ENCODE results near the gene FUS. TPM values are rescaled to one million over a fixed set of nuclear protein-coding genes. Genes with fewer than 3 reads are reported as not detected.
"Not testable (repeated sequence)": the region's sequence is repeated elsewhere in the genome, so short reads cannot be mapped to it uniquely, and the experiment has no call there.

The FUS gene
- polyA plus RNA-seq, 1 donor = 928 TPM

- peak; percentile 99 for DNase-seq
Observed at GRCh38 chr16:31142109-31143010, 37.6 kb upstream of the FUS start.

DNA sequence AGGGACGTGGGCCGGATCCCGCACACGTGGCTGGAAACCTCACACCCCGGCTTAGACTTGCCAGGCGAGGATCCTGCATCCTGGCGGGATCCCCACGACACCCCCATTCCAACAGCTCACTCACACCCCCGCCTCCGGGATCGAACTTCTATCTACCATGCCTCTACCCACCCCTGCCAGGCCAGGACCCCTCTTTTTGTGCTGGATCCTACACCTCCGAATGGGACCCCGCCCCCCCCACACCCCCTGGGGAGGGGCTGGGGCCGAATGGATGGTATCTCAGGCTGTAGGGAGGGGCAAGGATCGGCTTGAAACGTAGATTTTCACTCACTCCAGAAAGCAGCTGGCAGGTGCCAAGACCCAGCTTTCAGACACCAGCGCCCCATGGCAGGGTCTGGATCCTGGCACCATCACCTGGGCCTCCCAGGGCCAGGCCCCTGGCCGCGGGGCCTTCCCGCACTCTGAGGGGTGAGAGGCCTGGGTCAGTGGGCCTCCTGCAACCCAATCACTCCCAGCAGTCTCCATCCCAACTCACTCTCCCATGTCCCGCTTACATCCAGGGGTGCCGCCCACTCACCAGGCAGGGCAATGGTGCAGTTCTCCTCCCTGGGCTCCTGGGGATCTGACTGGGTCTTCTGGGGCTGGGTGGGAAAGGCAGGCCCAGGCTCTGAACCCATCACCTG is 36.8 kb upstream of the FUS start:
- DNase-seq = no peak

DNA sequence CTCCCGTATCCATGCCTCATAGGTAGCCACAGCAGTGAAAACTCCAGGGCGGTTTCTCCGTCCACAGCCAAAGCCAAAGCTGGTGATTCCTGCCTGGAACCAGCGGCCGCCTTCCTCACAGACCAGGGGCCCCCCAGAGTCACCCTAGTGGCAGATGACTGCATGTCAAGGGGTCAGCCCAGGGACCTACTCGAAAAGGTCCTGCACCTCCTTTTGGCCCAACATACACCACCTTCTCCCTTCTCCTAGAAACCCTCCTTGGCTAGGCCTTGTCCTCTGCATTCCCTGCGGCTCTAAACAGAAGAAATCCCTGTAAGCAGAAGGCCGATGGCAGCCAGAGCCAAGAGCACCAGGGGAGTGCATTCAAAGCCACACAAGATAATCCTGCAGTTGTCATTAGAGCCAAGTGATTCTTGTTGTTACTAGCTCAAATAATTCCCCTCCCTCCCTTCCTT is 36.2 kb upstream of the FUS start:
- no peak for DNase-seq

DNA sequence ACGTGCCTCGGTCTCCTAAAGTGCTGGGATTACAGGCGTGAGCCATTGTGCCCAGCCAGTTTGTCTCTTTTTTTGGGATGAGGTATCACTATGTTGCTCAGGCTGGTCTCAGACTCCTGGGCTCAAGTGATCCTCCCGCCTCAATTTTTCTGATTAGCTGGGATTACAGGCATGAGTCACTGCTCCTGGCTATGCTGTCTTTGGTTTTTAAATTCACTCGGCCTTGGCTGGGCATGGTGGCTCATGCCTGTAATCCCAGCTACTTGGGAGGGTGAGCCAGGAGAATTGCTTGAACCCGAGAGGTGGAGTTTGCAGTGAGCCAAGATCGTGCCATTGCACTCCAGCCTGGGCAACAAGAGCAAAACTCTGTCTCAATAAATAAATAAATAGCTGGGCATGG is 35.5 kb upstream of the FUS start:
- DNase-seq = not testable (repeated sequence)

DNA sequence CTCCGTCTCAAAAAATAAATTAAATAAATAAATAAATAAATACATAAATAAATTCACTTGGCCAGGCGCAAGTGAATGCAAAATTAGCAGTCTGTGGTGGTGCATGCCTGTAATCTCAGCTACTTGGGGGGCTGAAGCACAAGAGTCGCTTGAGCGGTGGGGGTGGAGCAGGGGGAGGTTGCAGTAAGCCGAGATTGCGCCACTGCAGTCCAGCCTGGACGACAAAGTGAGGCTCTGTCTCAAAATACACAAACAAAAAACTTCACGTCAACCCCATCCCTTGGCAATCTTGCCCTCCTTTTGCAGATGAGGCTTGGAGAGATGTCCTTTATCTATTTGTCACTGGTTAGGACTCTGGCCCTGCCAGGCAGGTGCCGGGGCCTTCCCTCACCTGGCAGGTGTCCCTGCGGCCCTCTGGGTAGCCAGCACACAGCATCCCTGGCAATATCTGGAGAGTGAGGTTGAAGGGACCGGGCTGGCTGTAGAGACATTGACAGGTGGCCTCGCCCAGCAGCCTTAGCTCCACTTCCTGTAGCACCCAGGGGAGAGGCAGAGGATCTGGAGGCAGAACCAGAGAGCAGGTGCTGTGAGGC is 34.4 kb upstream of the FUS start:
- no peak for DNase-seq

DNA sequence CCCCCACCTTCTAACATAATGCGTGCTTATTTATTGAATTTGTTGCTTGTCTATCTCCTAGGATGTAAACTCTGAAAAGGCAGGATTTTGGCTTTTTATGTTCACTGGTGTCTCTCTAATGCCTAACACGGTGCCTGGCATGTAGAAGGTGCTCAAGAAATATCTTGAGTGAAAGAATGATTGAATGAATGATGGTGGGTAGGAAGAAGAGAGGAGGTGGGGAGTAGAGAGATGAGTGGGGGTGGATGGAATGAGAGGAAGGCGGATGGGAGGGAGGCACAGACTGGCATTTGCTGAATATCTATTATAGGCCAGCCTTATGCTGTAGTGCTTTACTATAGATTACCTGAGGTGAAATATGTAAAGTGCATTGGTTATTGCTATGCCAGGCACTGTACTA is 32.4 kb upstream of the FUS start:
- no peak for DNase-seq

DNA sequence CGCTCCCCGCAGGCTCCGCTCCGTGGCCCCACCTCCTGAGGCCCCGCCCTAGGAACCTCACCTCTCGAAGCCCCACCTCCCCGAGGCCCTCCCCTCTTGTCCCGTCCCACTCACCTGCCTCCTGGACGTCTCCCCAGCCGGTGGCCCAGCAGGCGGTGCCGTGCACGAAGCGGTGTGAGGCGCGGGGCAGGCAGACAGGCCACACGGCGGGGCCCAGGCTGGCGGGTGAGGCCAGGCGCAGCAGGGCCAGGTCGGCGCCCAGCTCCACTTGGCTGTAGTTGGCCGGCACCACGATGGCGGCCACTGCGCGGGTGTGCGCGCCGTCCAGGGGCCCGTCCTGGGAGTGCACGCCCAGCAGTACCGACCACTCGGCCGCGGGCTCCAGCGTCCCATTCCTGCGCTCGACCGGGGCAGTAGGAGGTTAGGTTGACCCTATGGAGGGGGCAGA is 31.6 kb upstream of the FUS start:
- DNase-seq = no peak

GRCh38 chr16:31148896-31149295 is 31.0 kb upstream of the FUS start:
- no peak for DNase-seq

DNA sequence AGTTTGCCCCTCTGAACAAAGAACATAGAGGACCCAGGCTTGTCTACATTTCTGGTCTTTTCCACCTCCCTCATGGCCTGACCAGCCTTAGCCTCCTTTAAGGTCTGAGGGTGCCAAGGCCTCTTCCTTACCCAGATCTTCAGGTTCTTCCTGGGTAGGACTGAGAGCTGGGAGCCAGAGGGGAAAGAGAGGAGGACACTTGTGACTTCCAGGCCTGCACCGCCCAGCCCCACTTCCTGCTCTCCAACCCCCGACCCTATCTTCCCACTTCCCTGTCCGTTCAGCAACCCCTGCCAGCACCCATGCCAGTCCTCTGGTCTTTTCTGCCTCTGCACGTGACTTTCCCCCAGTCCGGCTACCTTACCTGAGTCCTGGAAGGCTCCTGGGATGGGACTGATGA is 30.6 kb upstream of the FUS start:
- DNase-seq = no peak

GRCh38 chr16:31149894-31150890 is 29.7 kb upstream of the FUS start, which contains the start of gene PRSS36:
TSS of gene PRSS36 (minus strand) at chr16:31150066. CDS start at chr16:31150035, 31 bp downstream.
- DNase-seq = no peak

DNA sequence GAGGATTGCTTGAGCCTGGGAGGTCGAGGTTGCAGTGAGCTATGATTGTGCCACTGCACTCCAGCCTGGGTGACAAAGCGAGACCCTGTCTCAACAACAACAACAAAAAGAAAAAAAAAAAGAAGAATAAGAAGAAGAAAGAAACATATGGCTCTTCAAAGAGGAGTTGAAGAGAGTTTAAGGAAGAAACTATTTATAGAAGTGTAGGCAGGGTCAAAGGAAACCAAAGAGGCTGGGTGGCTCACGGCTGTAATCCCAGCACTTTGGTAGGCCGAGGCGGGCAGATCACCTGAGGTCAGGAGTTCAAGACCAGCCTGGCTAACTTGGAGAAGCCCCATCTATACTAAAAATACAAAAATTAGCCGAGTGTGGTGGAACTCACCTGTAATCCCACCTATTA is 29.0 kb upstream of the FUS start:
- DNase-seq = not testable (repeated sequence)

- DNase-seq = no peak
Observed at GRCh38 chr16:31157136-31157535, 22.8 kb upstream of the FUS start.

- no peak for DNase-seq
Observed at GRCh38 chr16:31167315-31167714, 12.6 kb upstream of the FUS start.

DNA sequence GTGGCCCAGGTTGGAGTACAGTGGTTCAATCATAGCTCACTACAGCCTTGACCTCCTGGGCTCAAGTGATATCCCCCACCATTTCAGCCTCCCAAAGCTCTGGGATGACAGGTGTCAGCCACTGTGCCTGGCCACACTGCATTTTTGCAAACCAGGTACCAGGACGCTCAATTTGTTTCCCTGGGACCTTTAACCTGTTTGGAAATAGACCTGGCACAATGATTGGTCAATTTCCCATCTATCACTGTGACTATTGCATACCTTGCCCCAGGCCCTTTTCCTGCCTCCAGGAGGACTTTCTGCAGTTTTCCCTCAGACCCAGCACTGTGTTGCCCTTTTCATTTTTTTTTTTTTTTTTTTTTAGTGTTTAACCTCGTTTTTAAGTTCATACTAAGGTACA is 11.1 kb upstream of the FUS start:
- no peak for DNase-seq

GRCh38 chr16:31170048-31170447 is 9.9 kb upstream of the FUS start:
- DNase-seq = not testable (repeated sequence)

DNA sequence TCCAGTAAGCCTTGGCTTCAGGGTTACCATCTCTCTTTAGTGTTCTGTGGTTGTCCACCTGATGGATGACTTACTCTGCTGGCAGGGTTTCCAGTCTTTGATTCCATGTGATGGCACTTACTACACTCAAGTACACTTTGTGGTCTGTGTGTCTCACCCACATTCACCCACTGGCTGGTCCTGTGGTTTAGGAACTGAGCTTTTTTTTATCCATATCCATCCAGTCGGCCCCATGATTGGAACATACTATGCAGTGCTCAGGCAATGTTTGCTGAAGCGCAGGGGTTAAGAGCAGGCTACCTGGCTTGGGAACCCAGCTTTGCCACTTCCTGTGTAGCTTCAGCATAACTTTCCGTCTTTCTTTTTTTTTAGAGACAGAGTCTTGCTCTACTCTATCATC is 2.8 kb upstream of the FUS start:
- DNase-seq = no peak

DNA sequence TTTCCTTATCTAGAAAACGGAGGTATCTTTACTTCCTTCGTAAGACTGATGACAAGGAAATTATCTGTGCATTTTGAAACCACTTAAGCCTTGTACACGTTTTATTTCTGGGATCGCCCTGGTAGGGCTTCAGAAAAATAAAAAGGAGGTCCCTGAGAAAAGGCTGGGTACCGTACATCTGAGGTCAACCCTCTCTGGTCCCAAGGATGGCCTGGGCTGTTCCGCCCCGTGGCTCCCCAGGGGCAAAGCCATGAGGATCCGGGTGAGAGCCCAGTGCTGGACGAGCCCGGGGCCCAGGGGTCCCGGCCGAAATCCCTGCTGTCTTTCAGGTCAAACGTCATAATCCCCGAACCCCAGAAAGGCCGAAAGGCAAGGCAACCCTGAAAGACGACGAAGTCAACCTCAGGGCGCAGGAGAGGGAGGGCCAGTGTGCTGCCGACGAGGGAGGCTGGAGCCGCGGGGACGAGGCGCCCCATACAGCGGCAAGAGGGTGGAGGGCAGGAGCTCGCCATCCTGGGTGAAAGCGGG is 656 bp upstream of the FUS start:
- no peak for DNase-seq

DNA sequence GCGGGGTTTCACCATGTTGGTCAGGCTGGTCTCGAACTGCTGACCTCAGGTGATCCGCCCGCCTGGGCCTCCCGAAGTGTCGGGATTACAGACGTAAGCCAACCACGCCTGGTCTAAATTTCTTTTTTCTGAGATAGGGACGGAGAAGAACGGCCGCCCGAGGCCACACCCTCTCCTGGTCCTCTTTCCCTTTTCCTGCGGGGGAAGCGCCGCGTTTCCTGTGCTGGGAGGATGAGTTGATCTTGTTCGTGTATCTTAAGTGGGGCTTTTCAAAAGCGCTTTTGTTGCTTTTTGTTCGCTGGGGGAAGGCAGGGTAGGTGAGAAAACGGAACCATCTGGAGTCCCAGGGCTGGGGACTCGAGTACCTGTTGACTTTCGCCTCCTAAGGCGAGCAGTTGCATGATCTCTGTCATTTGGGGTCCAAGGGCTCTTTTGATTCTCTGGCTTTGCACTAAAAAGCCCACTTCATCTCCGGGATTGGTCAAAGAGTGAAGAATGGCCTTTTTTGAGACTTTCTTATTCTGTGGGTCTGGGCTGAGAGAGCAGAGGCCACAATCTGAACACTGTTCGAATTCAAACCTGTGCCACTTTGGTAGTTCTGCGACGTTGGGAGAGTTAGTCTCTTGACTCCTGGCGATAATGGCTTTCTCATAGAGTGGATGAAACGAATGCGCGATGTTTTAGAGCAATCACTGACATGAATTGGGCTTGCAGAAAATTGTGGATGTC is 1.3 kb downstream of the FUS start:
- no peak for DNase-seq

GRCh38 chr16:31182391-31182790 is 2.5 kb downstream of the FUS start:
- no peak for DNase-seq
